ENCODE measurements around the gene PLD3. TPM values are rescaled to one million over a fixed set of nuclear protein-coding genes. Genes with fewer than 3 reads are reported as not detected.

Gene PLD3
- total RNA-seq, 1 donor from 2014 or later = 353 TPM

DNA sequence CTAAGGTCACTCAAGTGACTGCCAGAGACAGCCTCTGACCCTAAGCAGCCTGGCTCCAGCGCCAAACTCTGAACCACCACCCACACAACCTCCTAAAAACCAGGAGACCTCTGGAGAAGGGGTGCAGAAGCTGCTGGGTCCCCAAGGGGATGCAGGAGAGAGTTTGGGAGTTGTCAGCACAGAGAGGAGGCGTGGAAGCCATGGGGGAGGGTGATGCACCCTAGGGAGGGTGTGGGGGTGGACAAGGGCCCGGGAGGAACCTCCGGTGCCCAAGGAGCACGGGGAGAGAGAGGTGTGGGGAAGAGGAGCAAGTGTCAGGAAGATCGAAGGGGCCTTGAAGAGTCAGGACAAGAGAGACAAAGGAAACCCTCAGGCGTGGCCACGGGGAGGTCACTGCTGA, 43.6 kb downstream of the PLD3 start:
- TF ChIP-seq, protein P1, sequence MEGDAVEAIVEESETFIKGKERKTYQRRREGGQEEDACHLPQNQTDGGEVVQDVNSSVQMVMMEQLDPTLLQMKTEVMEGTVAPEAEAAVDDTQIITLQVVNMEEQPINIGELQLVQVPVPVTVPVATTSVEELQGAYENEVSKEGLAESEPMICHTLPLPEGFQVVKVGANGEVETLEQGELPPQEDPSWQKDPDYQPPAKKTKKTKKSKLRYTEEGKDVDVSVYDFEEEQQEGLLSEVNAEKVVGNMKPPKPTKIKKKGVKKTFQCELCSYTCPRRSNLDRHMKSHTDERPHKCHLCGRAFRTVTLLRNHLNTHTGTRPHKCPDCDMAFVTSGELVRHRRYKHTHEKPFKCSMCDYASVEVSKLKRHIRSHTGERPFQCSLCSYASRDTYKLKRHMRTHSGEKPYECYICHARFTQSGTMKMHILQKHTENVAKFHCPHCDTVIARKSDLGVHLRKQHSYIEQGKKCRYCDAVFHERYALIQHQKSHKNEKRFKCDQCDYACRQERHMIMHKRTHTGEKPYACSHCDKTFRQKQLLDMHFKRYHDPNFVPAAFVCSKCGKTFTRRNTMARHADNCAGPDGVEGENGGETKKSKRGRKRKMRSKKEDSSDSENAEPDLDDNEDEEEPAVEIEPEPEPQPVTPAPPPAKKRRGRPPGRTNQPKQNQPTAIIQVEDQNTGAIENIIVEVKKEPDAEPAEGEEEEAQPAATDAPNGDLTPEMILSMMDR (IDR thresholded peaks at IDR 0.05; ENCODE audit: unreplicated experiment) = no peak
- peaks cover 11% of the 10 kb centered on the region for H3K27me3 Mint-ChIP-seq
- DNase-seq (ENCODE audit: low spot score, unreplicated experiment) = no peak
- peak overlapping the region; percentile 19 for H3K27ac Mint-ChIP-seq
- peaks cover 7% of the 10 kb centered on the region for H3K4me1 Mint-ChIP-seq (ENCODE audit: low read depth)
- no peaks in the 10 kb centered on the region for H3K9me3 Mint-ChIP-seq (ENCODE audit: low read depth)
- H3K4me3 Mint-ChIP-seq (ENCODE audit: low read depth) = no peak overlapping the region
- no peaks in the 10 kb centered on the region for H3K36me3 Mint-ChIP-seq (ENCODE audit: insufficient read depth)

- Mint-ChIP-seq H3K27me3 (peaks cover 14% of the 10 kb centered on the region), H3K4me1 (ENCODE audit: low read depth) (peaks cover 7% of the 10 kb centered on the region), H3K4me3 (ENCODE audit: low read depth) (no peak overlapping the region), H3K36me3 (ENCODE audit: insufficient read depth) (no peaks in the 10 kb centered on the region), H3K9me3 (ENCODE audit: low read depth) (no peaks in the 10 kb centered on the region), H3K27ac (no peak overlapping the region)
- DNase-seq (ENCODE audit: low spot score, unreplicated experiment) = no peak
- TF ChIP-seq, protein P1 (IDR thresholded peaks at IDR 0.05; ENCODE audit: unreplicated experiment) = no peak
These were observed 44.5 kb downstream of the PLD3 start for GRCh38 chr19:40392894-40393517.

DNA sequence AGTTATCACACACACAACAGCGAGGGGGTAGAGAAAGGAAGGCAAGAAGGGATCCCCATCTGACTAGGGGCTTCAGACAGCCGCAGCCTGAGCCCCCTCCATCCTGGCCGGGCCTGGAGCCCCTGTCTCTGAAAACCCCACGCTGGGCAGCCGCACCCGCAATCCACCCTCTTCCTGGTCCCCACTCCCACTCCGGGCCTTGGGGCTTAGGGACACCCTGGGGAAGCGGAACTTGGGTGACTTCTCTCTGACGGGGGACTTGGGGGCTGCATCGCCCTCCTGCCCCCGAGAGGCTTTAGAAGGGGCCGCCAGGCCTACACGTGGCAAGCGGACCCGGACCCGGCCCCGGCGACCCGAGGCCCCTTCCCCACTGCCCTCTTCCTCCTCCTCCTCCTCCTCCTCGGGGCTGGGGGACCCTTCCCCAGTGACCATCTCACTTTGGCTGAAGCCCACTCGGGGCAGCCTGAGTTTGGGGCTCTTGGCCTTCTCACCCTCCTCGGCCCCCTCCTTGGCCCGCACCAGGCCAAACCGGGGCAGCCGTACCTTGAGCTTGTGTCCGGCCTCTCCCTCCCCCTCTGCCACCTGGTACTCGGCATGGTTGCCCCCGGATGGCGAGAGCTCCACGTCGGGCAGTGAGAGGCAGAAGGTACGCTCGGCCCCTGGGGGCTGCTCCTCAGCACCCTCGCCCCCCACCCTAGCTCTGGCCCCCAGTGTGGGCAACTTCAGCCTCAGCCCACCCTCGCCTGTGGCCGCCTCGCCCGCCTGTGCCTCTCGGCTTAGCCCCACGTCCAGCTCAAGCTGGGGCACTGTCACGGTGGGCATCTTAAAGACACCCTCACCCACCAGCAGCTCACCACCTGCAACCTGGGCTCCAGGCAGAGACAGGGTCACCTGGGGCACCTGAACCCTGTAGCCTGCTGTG, 45.7 kb downstream of the PLD3 start:
- Mint-ChIP-seq H3K27me3 (peaks cover 22% of the 10 kb centered on the region), H3K36me3 (ENCODE audit: insufficient read depth) (no peaks in the 10 kb centered on the region), H3K4me3 (ENCODE audit: low read depth) (no peak overlapping the region), H3K27ac (no peak overlapping the region), H3K9me3 (ENCODE audit: low read depth) (no peaks in the 10 kb centered on the region), H3K4me1 (ENCODE audit: low read depth) (peaks cover 7% of the 10 kb centered on the region)
- no peak for DNase-seq (ENCODE audit: low spot score, unreplicated experiment)
- TF ChIP-seq, protein P1 (IDR thresholded peaks at IDR 0.05; ENCODE audit: unreplicated experiment) = no peak

- Mint-ChIP-seq H3K9me3 (ENCODE audit: low read depth) (no peaks in the 10 kb centered on the region), H3K4me3 (ENCODE audit: low read depth) (no peak overlapping the region), H3K27ac (no peak overlapping the region), H3K4me1 (ENCODE audit: low read depth) (peaks cover 7% of the 10 kb centered on the region), H3K27me3 (peaks cover 28% of the 10 kb centered on the region), H3K36me3 (ENCODE audit: insufficient read depth) (no peaks in the 10 kb centered on the region)
- DNase-seq (ENCODE audit: low spot score, unreplicated experiment) = no peak
- TF ChIP-seq, protein P1 (IDR thresholded peaks at IDR 0.05; ENCODE audit: unreplicated experiment) = no peak
These were observed 46.3 kb downstream of the PLD3 start for GRCh38 chr19:40394816-40395210.

DNA sequence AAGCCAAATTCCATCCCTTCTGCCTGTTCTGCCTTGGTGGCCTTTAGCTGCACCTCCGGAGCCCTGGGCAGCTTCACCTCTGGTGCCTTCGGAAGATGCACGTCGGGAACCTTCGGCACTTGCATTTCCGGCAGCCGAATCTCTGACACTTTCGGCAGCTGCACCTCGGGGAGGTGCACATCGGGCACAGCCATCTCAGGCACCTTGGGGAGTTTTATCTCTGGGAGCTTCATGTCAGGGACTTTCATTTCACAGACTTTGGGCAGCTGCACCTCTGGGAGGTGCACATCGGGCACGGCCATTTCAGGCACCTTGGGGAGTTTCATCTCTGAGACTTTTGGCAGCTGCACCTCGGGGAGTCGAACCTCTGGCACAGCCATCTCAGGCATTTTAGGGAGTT, 47.5 kb downstream of the PLD3 start:
- Mint-ChIP-seq H3K27me3 (peaks cover 34% of the 10 kb centered on the region), H3K4me1 (ENCODE audit: low read depth) (peaks cover 4% of the 10 kb centered on the region), H3K4me3 (ENCODE audit: low read depth) (no peak overlapping the region), H3K36me3 (ENCODE audit: insufficient read depth) (no peaks in the 10 kb centered on the region), H3K27ac (no peak overlapping the region), H3K9me3 (ENCODE audit: low read depth) (no peaks in the 10 kb centered on the region)
- TF ChIP-seq, protein P1 (IDR thresholded peaks at IDR 0.05; ENCODE audit: unreplicated experiment) = no peak
- no peak for DNase-seq (ENCODE audit: low spot score, unreplicated experiment)

Measured in progenitor cell of endocrine pancreas (in vitro differentiated cells).